ENCODE data around the gene INSYN2B.

- TF ChIP-seq, protein P1, sequence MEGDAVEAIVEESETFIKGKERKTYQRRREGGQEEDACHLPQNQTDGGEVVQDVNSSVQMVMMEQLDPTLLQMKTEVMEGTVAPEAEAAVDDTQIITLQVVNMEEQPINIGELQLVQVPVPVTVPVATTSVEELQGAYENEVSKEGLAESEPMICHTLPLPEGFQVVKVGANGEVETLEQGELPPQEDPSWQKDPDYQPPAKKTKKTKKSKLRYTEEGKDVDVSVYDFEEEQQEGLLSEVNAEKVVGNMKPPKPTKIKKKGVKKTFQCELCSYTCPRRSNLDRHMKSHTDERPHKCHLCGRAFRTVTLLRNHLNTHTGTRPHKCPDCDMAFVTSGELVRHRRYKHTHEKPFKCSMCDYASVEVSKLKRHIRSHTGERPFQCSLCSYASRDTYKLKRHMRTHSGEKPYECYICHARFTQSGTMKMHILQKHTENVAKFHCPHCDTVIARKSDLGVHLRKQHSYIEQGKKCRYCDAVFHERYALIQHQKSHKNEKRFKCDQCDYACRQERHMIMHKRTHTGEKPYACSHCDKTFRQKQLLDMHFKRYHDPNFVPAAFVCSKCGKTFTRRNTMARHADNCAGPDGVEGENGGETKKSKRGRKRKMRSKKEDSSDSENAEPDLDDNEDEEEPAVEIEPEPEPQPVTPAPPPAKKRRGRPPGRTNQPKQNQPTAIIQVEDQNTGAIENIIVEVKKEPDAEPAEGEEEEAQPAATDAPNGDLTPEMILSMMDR (IDR thresholded peaks at IDR 0.05; ENCODE audit: poor library complexity) = no peak
- no peak for TF ChIP-seq EZH2phosphoT487 (IDR thresholded peaks at IDR 0.05; ENCODE audit: low read depth, severe bottlenecking, unreplicated experiment)
- TF ChIP-seq EZH2 (IDR thresholded peaks at IDR 0.05; ENCODE audit: borderline replicate concordance) = no peak
Measured at GRCh38 chr5:169817031-169817430, 163.3 kb downstream of the INSYN2B start.

Measured in hepatocyte (in vitro differentiated cells).